Neural crest cell (in vitro differentiated cells): ENCODE results near the gene KCND1. TPM values are rescaled to one million over a fixed set of nuclear protein-coding genes. Genes with fewer than 3 reads are reported as not detected.

Source experiments
- DNase-seq: peaks from one replicate; pipeline ENCODE4 v3.0.0; 2021; ENCODE audit warnings: low read depth, mixed read lengths, low spot score
- H3K27ac Mint-ChIP-seq: one replicate; pipeline ENCODE4 v1.8.0; 2021; ENCODE audit warnings: mild to moderate bottlenecking, mixed read lengths; ENCODE audit not compliant: unreplicated experiment
- H3K27me3 Mint-ChIP-seq: 2 replicates; pipeline ENCODE4 v1.8.0; 2021; ENCODE audit warnings: low read depth, mild to moderate bottlenecking, mixed read lengths
- H3K36me3 Mint-ChIP-seq: 2 replicates; pipeline ENCODE4 v1.8.0; 2021; ENCODE audit warnings: low read depth, mild to moderate bottlenecking, mixed read lengths
- H3K4me1 Mint-ChIP-seq: 2 replicates; pipeline ENCODE4 v1.8.0; 2021; ENCODE audit warnings: mixed read lengths
- H3K4me3 Mint-ChIP-seq: one replicate; pipeline ENCODE4 v1.8.0; 2021; ENCODE audit warnings: mild to moderate bottlenecking, mixed read lengths
- H3K9me3 Mint-ChIP-seq: 2 replicates; pipeline ENCODE4 v1.8.0; 2021; ENCODE audit warnings: mixed read lengths
- total RNA-seq: library from RNA; stranded (reverse); gene quantifications from 2 replicates; pipeline ENCODE4 v1.2.1, GENCODE V29; 2021
- TF ChIP-seq, protein P1 (sequence below): fragments of 200-600 bp; sonication (generic); conservative IDR thresholded peaks from 2 replicates; pipeline ENCODE4 v1.5.0; 2021; ENCODE audit warnings: antibody characterized with exemption, mild to moderate bottlenecking

The KCND1 gene
- total RNA-seq, 1 donor from 2014 or later = 1.2 TPM

DNA sequence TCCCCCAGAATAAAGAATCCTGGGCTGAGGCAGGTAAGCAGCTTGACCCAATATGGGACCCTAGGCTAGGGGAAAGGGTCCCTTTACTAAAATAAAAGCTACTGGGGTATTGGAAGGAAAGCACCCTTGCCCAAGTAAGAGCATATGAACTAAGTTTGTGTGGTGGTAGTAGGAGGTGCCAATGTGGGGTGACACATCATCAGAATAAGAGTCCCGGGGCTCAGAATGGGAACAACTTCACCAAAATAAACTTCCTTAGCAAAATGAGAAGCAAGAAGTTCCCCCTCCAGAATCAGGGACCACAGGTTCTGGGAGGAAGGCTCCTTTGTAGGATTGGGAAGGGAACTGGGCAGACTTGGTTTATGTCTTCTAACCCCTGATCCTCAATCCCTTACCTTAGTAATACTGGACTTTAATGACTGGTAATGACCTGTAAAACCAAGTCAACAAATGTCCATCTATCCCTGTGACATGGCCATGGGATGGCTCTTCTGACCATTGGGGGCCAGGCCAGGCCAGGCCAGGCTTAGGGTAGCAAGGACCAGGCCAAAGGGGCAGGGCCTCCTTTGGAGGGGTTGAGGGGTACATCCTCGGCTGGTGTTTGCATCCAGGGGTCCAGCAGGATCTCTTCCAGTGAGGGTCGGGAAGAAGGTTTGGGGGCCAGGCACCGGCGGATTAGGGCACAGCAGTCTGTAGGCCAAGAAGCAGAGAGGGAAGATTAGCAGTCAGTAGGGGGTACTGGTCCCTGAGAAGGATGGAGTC is 57.9 kb downstream of the KCND1 start:
- Mint-ChIP-seq H3K4me3 (peak overlapping the region; percentile 89), H3K36me3 (no peaks in the 10 kb centered on the region), H3K4me1 (peaks cover 36% of the 10 kb centered on the region), H3K27ac (no peak overlapping the region), H3K9me3 (no peaks in the 10 kb centered on the region), H3K27me3 (no peaks in the 10 kb centered on the region)
- DNase-seq = no peak
- TF ChIP-seq, protein P1, sequence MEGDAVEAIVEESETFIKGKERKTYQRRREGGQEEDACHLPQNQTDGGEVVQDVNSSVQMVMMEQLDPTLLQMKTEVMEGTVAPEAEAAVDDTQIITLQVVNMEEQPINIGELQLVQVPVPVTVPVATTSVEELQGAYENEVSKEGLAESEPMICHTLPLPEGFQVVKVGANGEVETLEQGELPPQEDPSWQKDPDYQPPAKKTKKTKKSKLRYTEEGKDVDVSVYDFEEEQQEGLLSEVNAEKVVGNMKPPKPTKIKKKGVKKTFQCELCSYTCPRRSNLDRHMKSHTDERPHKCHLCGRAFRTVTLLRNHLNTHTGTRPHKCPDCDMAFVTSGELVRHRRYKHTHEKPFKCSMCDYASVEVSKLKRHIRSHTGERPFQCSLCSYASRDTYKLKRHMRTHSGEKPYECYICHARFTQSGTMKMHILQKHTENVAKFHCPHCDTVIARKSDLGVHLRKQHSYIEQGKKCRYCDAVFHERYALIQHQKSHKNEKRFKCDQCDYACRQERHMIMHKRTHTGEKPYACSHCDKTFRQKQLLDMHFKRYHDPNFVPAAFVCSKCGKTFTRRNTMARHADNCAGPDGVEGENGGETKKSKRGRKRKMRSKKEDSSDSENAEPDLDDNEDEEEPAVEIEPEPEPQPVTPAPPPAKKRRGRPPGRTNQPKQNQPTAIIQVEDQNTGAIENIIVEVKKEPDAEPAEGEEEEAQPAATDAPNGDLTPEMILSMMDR = no peak

DNA sequence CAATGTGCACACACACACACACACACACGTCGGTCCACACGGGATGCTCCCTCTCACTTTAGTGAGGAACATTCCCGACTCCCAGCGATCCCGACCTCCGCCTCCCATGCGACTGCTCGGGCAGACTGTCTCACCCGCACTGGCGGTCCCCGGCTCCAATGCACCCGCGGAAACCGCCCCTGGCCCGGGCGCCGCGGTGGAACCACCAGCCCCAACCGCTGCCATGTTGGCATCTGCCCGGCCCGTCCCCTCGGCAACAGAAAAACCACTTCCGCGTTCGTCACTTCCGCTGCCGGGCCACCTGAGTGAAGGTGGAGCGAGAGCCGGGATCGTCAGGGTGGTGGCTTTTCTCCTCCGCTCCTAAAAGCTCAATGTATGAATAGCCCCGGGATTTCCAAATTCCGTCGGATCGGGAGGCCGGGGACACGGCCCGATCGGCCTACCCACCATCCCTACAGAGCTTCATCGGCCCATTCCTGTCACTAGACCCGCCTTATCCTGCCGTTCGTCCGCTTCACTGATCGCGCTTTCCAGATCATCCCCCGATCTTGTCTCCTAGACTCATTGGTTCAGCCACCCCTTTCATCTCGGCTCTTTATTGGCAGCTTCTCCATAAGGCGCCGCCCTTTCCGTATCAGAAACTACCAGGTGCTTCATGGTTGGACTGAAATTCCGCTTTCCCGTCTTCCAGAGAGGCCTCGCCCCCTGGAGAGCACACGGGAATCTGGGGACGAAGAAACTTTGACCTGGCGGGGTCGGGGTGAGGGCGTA is 60.0 kb downstream of the KCND1 start, which contains the start of gene SLC35A2:
TSS of gene SLC35A2 (minus strand) at position 235 of the 771 bp plus-strand sequence. CDS start at position 225, 10 bp downstream.
- Mint-ChIP-seq H3K4me3 (peak within 1 kb of the TSS; percentile 89), H3K9me3 (no peaks in the 10 kb centered on the region)

More for the DNA sequence above, 60.0 kb downstream of the KCND1 start, which contains the start of gene SLC35A2:
- Mint-ChIP-seq H3K4me1 (peaks cover 20% of the 10 kb centered on the region), H3K27me3 (no peaks in the 10 kb centered on the region), H3K36me3 (no peaks in the 10 kb centered on the region), H3K27ac (peak within 1 kb of the TSS; percentile 96)
- TF ChIP-seq, protein P1 = no peak
- peak; percentile 48 for DNase-seq

Other genes with a start within 250 kb of the KCND1 start
- gene GLOD5, start 210.1 kb downstream of the KCND1 start, total RNA-seq = not detected in 2 replicates
- not detected in 2 replicates for gene GATA1, start 185.3 kb downstream of the KCND1 start, total RNA-seq
- gene HDAC6, start 169.8 kb downstream of the KCND1 start, total RNA-seq = 177 and 183 TPM in 2 replicates
- gene ERAS, start 145.3 kb downstream of the KCND1 start, total RNA-seq = 0.49 and 0.50 TPM in 2 replicates
- gene PCSK1N, start 136.2 kb downstream of the KCND1 start, total RNA-seq = 9.3 and 12.7 TPM in 2 replicates
- gene TIMM17B, start 74.1 kb downstream of the KCND1 start, total RNA-seq = 86.0 and 95.7 TPM in 2 replicates
- 98.4 and 101 TPM in 2 replicates for gene PQBP1, start 73.9 kb downstream of the KCND1 start, total RNA-seq
- gene SLC35A2, start 60.2 kb downstream of the KCND1 start, total RNA-seq = 20.0 and 22.6 TPM in 2 replicates
- 12.5 and 13.4 TPM in 2 replicates for gene PIM2, start 52.8 kb downstream of the KCND1 start, total RNA-seq
- 38.6 and 39.6 TPM in 2 replicates for gene OTUD5, start 14.2 kb downstream of the KCND1 start, total RNA-seq
- gene GRIPAP1, start 30.4 kb upstream of the KCND1 start, total RNA-seq = 55.3 and 63.2 TPM in 2 replicates
- 26.2 TPM in 2 replicates for gene TFE3, start 71.5 kb upstream of the KCND1 start, total RNA-seq
- gene CCDC120, start 87.2 kb upstream of the KCND1 start, total RNA-seq = 13.8 and 14.7 TPM in 2 replicates
- 30.2 and 33.7 TPM in 2 replicates for gene PRAF2, start 102.2 kb upstream of the KCND1 start, total RNA-seq
- gene WDR45, start 108.0 kb upstream of the KCND1 start, total RNA-seq = 29.0 and 29.6 TPM in 2 replicates
- gene GPKOW, start 151.9 kb upstream of the KCND1 start, total RNA-seq = 17.8 and 20.9 TPM in 2 replicates
- 1.4 and 1.6 TPM in 2 replicates for gene MAGIX, start 190.9 kb upstream of the KCND1 start, total RNA-seq
- gene PLP2, start 200.1 kb upstream of the KCND1 start, total RNA-seq = 0.75 and 0.89 TPM in 2 replicates
- 3.3 and 4.2 TPM in 2 replicates for gene PRICKLE3, start 214.5 kb upstream of the KCND1 start, total RNA-seq
- 10.2 and 10.8 TPM in 2 replicates for gene SYP, start 228.3 kb upstream of the KCND1 start, total RNA-seq